ENCODE results near the gene CNGB1. TPM values are rescaled to one million over a fixed set of nuclear protein-coding genes. Genes with fewer than 3 reads are reported as not detected.

CNGB1 gene
- total RNA-seq, 2 experiments from 2014 or later, result not detected

GRCh38 chr16:57912529-57913260 lies 58.2 kb downstream of the CNGB1 start:
- intact Hi-C loops (cut with micrococcal nuclease), result no loop called here
- CTCF ChIA-PET, result no interaction called here

GRCh38 chr16:57911743-57912142 lies 59.2 kb downstream of the CNGB1 start:
- ATAC-seq (no peak), DNase-seq (no peak)
- Mint-ChIP-seq H3K4me3 (no peak overlapping the region), H3K27ac (no peak overlapping the region), H3K4me1 (ENCODE audit: low read depth) (no peaks in the 10 kb centered on the region), H3K27me3 (peaks cover 1% of the 10 kb centered on the region), H3K9me3 (no peaks in the 10 kb centered on the region), H3K36me3 (ENCODE audit: low read depth) (no peaks in the 10 kb centered on the region)
- POLR2A ChIA-PET, result no interaction called here
- intact Hi-C loops (cut with micrococcal nuclease), result no loop called here
- CTCF ChIA-PET, result no interaction called here
- no peak for TF ChIP-seq CTCF (IDR thresholded peaks at IDR 0.05)

More at GRCh38 chr16:57912529-57913260, 58.2 kb downstream of the CNGB1 start:
- Mint-ChIP-seq H3K27ac (no peak overlapping the region), H3K36me3 (ENCODE audit: low read depth) (no peaks in the 10 kb centered on the region), H3K4me1 (ENCODE audit: low read depth) (no peaks in the 10 kb centered on the region), H3K9me3 (no peaks in the 10 kb centered on the region), H3K27me3 (peaks cover 1% of the 10 kb centered on the region), H3K4me3 (no peak overlapping the region)
- POLR2A ChIA-PET, result no interaction called here
- DNase-seq (no peak), ATAC-seq (no peak)
- no peak for TF ChIP-seq CTCF (IDR thresholded peaks at IDR 0.05)

- H3K4me3 Mint-ChIP-seq, result no peak overlapping the region
- no peaks in the 10 kb centered on the region for H3K36me3 Mint-ChIP-seq (ENCODE audit: low read depth)
- intact Hi-C loops (cut with micrococcal nuclease), result no loop called here
- H3K27ac Mint-ChIP-seq, result no peak overlapping the region
- DNase-seq (no peak), ATAC-seq (no peak)
- H3K9me3 Mint-ChIP-seq, result no peaks in the 10 kb centered on the region
- no peaks in the 10 kb centered on the region for H3K4me1 Mint-ChIP-seq (ENCODE audit: low read depth)
- H3K27me3 Mint-ChIP-seq, result peaks cover 1% of the 10 kb centered on the region
- no peak for TF ChIP-seq CTCF (IDR thresholded peaks at IDR 0.05)
- ChIA-PET CTCF (no interaction called here), POLR2A (no interaction called here)
Observed at GRCh38 chr16:57910696-57911095, 60.2 kb downstream of the CNGB1 start.

GRCh38 chr16:57908409-57908987 lies 62.4 kb downstream of the CNGB1 start:
- intact Hi-C loops (cut with micrococcal nuclease), result no loop called here
- Mint-ChIP-seq H3K27me3 (peaks cover 4% of the 10 kb centered on the region), H3K4me1 (ENCODE audit: low read depth) (no peaks in the 10 kb centered on the region), H3K9me3 (no peaks in the 10 kb centered on the region), H3K27ac (no peak overlapping the region), H3K4me3 (no peak overlapping the region), H3K36me3 (ENCODE audit: low read depth) (no peaks in the 10 kb centered on the region)
- ATAC-seq, result no peak
- no peak for TF ChIP-seq CTCF (IDR thresholded peaks at IDR 0.05)
- ChIA-PET POLR2A (no interaction called here), CTCF (interaction anchor here (2.5 kb wide), 1 partner anchor 72 kb away, joined by 9 read pairs; no protein-coding TSS in a partner anchor)
- no peak for DNase-seq
